Fibroblast of mammary gland (primary cell): ENCODE measurements around the gene MUC4.

Experiments
- DNase-seq: peaks from one replicate; pipeline ENCODE4 v3.0.0-alpha.2; 2010; ENCODE audit warnings: low read depth
- H3K4me3 ChIP-seq: 2 replicates; pipeline ENCODE4 v1.5.1; 2011; ENCODE audit warnings: low read depth, mild to moderate bottlenecking, low read length, moderate library complexity; ENCODE audit not compliant: control insufficient read depth
- TF ChIP-seq, protein P1 (sequence below): conservative IDR thresholded peaks from 2 replicates; pipeline ENCODE4 v1.5.1; 2011; ENCODE audit warnings: low read depth, low read length, inconsistent platforms; ENCODE audit not compliant: control insufficient read depth, insufficient read depth

Gene MUC4

DNA sequence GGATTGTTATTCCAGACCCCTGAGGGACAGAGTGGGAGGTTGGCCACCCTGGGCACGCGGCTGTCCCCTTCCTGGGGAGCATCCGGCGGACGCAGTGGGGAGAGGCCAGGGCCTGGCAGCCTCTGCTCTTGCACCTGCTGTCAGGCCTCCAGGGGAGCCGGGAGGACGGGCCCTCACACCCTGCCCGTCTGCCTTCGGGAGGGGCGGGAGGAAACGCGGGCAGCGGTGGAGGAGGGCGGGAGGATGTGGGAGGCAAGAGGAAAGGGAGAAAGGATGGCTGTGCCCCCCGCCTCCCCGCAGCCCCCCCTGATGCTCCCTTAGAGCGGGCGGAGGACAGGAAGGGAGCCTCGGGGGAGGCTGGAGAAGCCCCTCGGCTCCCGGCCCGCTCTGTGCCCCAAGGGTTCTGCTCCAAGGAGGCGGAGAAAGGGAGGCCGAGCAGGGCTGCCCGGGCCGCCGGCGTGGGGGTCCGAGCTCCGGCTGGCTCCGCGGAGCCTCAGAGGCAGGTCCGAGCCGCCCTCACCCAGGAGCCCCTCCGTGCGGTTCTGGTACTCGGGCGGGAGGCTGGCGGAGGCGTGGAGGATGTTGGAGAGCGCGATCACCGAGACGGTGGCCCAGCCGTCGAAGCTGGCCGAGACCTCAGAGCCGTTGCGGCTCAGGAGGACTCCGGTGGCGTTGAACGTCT lies 50.0 kb downstream of the MUC4 start:
- DNase-seq: no peak
- H3K4me3 ChIP-seq: no peak overlapping the region
- TF ChIP-seq, protein P1, sequence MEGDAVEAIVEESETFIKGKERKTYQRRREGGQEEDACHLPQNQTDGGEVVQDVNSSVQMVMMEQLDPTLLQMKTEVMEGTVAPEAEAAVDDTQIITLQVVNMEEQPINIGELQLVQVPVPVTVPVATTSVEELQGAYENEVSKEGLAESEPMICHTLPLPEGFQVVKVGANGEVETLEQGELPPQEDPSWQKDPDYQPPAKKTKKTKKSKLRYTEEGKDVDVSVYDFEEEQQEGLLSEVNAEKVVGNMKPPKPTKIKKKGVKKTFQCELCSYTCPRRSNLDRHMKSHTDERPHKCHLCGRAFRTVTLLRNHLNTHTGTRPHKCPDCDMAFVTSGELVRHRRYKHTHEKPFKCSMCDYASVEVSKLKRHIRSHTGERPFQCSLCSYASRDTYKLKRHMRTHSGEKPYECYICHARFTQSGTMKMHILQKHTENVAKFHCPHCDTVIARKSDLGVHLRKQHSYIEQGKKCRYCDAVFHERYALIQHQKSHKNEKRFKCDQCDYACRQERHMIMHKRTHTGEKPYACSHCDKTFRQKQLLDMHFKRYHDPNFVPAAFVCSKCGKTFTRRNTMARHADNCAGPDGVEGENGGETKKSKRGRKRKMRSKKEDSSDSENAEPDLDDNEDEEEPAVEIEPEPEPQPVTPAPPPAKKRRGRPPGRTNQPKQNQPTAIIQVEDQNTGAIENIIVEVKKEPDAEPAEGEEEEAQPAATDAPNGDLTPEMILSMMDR: no peak

DNA sequence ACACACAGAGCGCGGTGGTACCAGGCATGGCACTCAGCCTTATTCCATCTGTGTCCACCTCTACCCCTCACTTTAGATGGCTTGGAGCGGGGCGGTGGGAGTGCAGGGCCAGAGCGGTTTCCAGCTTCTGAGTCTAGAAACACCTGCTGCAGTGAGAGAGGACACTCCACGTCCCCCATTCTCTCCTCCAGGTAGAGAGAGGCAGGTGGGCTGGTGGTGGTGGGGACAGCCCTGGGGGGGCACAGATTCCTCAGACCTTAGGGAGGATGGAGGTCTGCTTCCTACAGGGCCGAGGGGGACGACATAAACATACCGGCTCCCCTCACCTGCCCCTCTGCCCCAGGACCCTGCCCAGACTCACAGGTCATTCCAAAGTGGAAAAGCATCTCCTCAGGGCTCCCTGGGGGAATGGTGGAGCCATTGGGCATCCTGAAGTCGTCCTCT lies 50.6 kb downstream of the MUC4 start:
- no peak for DNase-seq
- TF ChIP-seq, protein P1: no peak
- H3K4me3 ChIP-seq: no peak overlapping the region

DNA sequence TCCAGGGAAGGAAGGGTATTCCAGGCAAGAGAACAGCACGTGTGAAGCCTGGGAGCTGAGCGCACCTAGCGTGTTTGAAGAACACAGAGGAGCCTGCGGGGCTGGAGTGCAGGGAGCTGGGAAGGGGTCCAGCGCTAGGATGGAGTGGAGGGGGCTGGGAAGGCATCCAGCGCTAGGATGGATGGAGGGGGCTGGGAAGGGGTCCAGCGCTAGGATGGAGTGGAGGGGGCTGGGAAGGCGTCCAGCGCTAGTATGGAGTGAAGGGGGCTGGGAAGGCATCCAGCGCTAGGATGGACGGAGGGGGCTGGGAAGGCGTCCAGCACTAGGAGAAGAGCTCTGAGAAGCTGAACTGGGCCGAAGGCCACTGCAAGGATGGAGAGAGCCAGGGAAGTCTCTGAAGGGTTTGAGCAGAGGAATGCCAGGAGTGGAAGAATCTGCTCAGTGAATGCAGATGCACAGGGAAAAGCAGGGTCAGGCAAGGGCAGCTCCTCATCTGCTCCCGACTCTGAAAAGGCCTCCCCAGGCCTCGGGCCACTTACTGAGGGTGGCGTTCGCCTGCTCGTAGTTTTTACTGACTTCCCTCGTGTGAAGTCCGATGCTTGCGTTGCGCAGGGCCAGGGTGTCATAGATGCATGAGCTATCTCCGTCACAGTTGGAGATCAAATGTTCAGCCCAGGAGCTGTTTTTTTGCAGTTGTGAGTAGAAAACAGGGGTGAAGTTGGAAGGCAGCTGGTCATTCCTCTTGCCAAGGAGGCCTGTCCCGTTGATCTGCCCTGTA lies 51.2 kb downstream of the MUC4 start:
- H3K4me3 ChIP-seq: no peak overlapping the region
- TF ChIP-seq, protein P1: no peak
- DNase-seq: peak; percentile 16

DNA sequence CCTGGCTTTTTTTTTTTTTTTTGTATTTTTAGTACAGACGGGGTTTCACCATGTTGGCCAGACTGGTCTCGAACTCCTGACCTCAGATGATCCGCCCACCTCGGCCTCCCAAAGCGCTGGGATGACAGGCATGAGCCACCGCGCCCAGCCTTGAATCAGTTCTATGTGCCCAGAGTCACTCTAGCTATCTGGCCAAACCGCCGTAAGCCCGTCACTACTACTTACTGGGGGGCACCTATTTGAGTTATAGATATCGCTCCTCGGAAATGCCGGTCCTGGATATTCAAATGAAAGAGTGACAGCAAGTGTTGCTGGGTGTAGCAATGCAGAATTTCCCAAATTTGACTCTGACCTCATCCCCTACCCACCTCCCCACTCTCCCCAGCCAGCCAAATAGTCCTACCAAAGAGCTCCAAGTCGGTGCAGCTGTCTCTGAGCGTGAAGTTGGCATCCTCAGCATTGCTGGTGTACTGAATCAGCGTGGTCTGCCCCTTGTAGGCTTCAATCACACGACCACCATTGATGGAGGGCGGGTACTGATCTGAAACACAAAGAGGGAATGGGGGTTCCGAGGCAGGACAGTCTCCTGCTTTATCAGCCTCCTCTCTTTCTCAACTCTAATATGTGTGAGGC lies 52.9 kb downstream of the MUC4 start:
- TF ChIP-seq, protein P1: no peak
- no peak overlapping the region for H3K4me3 ChIP-seq
- no peak for DNase-seq

DNA sequence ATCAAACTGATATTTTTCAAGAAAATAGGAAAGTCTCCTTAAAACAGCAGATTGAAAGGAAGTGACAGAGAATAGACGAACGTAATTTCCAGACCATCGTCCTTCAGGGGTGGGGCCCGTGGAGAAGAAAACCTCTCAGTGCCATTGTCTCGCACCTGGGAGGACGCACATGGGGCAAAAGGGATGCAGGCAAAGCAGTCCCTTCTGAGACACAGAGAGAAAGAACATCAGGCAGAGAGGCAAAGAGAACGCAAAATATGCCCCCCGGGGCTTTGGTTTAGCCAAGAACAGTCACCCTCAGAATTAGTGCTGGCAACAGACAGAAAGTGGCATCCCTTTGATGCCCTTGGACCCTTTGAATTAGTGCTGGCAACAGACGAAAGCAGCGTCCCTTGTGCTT lies 53.9 kb downstream of the MUC4 start:
- DNase-seq: no peak
- TF ChIP-seq, protein P1: no peak
- no peak overlapping the region for H3K4me3 ChIP-seq

DNA sequence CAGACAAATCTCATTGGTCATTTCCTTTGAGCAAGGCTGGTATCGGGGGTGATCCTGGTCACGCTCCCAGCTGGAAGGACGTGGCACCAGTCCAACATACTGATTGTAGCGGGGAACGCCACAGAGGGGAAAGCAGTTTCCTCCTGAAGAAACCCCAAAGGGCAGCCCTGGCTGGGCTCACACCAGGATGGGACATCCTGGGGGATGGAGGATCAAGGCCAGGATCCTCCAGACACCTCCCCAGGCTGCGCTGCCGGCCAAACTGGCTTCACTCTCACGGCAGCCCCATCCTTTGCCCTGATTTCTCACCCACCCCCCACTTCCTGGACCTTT lies 54.3 kb downstream of the MUC4 start:
- no peak for DNase-seq
- no peak overlapping the region for H3K4me3 ChIP-seq
- TF ChIP-seq, protein P1: no peak
